Stimulated activated CD4-positive, alpha-beta T cell treated with anti-CD3 and anti-CD28 coated beads, Interleukin-1b, Interleukin-23, amount 100 ng/mL, for 4 hours (primary cell): ENCODE measurements around the gene HOXC10.

Experiments used
- DNase-seq, 2 donors: peaks; one replicate each; pipeline ENCODE4 v3.0.0-alpha.2; 2020; ENCODE audit warnings: low read depth in 2 of 2

HOXC10 gene

GRCh38 chr12:53950789-53951576 lies 34.0 kb upstream of the HOXC10 start:
- no peak for DNase-seq

- no peak for DNase-seq
Observed at GRCh38 chr12:53951577-53952334, 33.2 kb upstream of the HOXC10 start.

- DNase-seq = no peak
Observed at GRCh38 chr12:53952335-53952694, 32.6 kb upstream of the HOXC10 start.

DNA sequence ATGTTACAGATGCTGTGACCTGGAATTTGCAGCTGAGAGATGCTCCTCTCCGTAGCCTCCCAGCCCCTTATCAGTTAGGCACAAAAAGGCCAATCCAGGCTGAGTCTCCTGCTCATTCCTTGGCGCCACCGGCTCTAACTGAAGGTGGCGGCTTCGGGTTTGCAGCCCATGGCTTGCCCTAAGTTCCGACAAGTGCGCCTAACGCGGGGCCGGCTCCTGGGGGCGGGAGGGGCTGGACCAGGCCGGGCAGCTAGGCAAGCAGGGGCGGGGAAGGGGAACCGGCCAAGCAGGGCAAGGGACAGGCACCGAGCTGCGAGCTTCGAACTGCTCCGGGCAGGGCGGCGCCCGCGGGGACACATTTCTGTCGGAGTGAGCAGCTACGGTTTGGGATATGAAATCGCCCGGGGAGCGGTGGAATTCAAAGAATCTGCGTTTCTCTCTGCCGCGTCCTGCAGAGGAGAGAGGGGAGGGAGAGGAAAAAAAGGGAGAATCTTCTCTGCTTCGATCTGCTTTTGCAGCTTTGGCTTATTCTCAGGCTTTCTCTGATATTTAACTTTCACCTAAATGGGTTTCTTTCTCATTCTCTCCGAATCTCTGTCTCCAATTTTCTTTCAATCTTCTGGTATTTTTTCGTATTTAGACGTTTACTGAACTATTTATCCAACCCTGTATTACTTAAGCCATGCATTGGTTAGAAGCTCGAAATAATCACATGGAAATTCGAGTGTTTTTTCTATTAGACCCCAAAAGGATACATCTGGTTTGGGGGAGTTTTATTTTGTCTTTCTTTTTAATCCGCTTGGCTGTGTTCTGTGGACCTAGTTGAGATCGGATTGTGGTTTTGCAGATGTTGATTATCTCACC lies 31.8 kb upstream of the HOXC10 start:
- DNase-seq = no peak

DNA sequence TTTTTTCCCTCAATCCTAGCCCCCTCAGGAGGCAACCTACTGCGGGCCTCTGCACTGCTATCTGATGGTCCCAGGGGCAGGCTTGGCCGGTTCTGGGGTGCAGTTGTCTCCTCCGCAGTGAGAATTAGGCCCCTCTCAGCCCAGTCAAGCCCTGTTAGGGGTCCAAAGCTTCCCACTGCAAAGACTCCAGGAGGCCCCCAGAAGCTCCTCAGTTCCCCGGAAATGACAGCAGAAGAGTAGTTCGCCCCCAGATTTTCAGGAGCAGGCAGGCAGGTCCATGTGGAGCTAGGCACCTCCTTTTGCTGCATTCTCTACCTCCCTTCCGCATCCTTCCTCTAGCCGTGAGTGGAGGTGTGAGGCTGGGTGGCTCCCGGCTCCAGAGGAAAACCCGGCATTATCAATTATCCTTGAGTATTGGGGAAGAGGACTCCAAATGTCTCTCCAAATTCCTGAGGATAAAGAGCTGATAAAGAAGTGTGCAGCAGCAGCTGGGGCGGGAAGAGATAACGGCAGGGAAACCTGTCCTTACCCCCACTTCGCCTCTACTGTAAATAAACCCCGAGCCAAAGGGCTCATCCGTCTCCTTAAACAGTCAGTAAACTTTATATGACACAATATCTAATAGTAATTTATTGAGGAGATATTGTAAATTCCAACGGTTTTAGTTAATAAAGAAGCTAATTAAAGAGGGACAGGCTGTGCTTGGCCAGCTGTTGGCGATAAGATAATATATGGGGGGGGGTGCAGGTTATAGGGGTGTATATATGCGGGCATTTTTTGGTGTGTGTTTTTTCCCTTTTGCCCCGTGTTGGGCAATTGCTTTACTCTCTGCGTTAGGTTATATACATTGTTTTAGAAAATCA lies 30.9 kb upstream of the HOXC10 start:
- no peak for DNase-seq

- no peak for DNase-seq
Observed at GRCh38 chr12:53954694-53955035, 30.3 kb upstream of the HOXC10 start, which contains the start of gene HOXC12. HOXC12 (plus strand) TSS chr12:53954903; CDS start chr12:53954930, 27 bp downstream.

- DNase-seq = no peak
Observed at GRCh38 chr12:53955036-53955775, 29.7 kb upstream of the HOXC10 start.

DNA sequence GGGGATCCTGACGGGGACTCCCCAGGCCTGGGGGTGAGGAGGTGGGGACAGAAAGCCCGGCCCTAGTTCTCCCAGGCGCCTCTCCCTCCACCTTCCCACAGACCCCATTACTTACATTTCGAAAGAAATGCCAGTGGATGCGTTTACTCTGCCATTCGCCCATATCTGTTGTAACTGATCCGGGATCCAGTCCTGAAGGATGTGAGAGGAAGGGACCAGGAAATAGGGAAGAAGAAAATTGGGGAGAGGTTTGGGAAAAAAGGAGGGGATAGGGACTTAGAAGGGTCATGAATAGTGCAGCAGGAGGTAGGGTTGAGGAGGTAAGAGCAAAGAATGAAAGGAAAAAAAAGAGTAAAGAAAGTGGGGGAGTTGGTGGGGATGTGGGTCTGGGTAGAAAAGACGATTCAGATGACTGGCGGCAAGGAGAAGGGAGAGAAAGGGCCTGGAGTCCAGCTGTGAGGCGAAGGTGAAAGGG lies 29.1 kb upstream of the HOXC10 start:
- no peak for DNase-seq

- DNase-seq = no peak
Observed at GRCh38 chr12:53956251-53956887, 28.6 kb upstream of the HOXC10 start.

DNA sequence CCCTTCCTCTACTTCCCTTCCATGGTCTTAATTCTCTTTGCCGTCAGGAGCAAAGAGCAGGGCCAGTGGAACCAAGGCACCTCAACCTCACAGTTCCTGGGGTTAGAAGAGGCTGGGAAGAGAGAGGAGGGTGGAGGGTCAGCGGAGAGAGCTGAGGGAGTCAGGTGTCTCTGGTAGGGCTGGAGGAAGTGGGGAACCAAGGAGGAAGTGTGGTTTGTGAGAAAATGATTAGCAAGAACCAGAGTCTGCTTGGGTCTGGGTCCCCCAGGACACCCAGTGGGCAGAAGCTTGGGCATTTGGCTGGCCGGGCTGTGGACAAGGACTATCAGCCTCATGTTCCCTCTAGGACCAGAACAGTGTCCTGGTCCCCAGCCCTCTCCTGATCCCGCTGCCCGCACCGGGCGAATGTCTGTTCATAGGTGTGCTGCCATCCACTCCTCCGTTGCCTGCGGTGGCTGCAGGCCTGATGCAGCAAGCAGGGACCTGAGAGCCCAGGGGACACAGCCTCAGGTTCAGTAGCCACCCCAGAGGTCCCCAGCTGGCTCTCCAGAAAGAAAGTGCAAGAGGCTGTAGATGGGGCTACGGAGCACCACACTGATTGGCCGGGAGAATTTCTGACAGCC lies 27.9 kb upstream of the HOXC10 start:
- no peak for DNase-seq

DNA sequence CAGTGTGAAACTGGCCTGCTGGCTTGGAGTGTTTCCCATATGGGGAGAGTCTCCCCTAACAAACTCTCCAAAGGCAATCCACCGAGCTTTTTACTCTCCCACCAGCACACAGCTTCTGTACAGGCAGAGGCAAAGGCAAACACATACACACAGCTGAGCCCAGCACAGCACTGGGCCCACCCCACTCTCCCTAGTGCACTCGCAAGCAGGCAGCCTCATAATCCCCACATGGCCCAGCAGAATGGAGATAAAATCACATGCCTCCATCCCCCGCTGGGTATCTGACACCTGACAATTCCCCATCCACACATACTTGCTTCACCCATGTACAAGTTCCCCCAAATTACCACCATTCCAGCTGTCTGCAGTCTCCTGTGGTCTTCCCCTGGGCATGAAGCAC lies 26.8 kb upstream of the HOXC10 start:
- no peak for DNase-seq

- DNase-seq = no peak
Observed at GRCh38 chr12:53959314-53959713, 25.6 kb upstream of the HOXC10 start.

DNA sequence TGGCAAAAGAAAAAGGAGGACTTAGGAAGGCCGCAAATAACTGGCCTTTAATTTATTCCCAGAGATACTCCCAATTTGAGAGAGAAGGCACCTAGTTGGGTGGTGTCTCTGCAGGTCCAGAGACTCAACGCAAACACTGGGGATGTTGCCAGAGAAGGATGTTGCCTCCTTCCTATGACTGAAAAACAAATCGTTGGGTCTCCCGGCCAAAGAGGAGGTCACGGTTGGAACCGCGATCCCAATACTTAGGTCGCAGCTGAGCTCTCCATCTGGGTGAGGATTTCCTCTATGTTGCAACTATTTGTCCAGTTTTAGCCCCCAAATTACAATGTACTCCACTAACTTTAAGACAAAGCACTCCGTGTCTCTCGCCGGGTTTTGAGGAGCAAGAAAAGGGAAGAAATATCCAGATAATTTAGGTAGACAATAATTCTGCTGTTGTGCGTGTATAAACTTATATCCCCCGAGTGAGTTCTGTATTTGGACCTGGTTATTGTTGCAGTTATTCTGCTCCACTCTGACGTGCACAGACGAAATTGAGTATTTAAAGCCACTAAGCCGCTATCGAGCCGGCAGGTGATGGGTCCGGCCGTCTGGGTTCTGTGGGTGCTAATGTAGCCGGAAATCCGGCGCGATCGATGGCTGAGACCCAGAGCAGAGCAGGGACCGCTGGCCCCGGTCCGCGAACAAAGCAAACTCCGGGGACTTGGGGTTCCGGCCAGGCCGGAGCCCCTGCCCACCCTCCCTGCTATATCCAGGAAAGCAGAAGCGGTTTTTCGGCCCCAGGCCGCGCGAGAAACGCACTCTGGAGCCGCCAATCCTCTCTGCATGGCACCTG lies 24.5 kb upstream of the HOXC10 start:
- no peak for DNase-seq

GRCh38 chr12:53961025-53961761 lies 23.8 kb upstream of the HOXC10 start:
- DNase-seq = no peak

GRCh38 chr12:53963005-53963404 lies 21.9 kb upstream of the HOXC10 start:
- DNase-seq = no peak

DNA sequence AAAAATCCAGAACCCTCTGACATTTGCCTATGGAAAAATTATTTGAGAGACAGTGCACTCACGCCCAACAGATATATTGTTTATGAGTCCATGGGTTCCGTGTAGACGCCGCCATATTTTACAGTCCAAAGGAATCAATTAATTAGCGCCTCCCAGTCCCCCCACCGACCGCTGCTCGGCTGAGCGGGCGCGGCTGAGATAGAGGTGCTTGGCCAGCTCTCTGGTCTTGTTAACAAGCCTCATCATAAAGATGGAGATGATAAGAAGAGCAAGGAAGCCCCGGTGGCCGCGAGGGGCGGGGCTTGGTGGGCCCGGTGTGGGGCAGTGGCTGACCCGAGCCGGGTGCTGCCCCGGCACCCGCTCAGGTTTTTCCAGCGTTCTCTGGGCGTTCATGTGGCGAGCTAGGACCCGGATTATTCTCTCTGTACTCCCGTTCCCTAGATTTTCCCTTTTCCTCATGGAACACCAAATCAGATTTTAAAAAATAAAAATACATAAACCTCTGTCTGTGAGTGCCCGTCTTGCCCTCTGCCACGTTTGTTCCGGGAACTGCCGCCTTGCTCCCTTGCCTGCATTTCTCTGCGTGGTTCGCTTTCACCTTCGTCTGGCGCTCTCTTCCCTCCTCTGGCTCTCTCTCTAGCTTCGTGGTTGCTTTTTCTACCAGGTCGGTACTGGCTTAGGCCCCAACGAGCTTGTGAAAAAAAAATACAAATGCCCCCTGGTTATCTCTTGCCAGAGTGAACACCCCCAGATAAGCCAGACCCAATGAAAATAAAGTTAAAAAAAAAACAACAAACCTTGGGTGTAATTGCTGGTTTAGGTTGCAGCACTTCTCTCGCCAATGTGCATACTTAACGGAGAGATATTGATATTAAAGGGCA lies 21.3 kb upstream of the HOXC10 start:
- DNase-seq = no peak

DNA sequence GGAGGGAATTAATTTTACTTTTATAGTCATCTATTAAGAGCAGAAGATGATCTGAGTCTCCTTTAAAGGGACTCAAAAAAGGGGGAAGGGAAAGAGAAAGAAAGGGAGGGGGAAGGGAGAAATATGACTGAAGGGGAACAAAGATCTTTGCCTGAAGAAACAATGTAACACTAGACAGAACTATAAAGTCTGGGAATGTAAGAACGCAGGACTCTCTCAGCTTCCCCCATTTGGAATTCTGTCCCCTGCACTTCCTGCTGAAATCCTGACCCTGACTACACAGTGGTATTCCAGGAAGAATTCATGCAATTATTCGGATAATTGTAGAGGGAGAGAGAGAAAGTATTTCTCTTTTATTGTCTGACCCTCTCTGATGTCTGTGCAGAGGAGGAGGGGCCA lies 20.6 kb upstream of the HOXC10 start:
- DNase-seq = no peak
